GM19240 (cell line): Measurements from ENCODE around the gene PACS2.
"Not testable (repeated sequence)": the region's sequence is repeated elsewhere in the genome, so short reads cannot be mapped to it uniquely, and the experiment has no call there.

Experiments used
- DNase-seq: peaks from one replicate; pipeline ENCODE4 v3.0.0; 2011; ENCODE audit warnings: low spot score; ENCODE audit not compliant: insufficient read length

The PACS2 gene

DNA sequence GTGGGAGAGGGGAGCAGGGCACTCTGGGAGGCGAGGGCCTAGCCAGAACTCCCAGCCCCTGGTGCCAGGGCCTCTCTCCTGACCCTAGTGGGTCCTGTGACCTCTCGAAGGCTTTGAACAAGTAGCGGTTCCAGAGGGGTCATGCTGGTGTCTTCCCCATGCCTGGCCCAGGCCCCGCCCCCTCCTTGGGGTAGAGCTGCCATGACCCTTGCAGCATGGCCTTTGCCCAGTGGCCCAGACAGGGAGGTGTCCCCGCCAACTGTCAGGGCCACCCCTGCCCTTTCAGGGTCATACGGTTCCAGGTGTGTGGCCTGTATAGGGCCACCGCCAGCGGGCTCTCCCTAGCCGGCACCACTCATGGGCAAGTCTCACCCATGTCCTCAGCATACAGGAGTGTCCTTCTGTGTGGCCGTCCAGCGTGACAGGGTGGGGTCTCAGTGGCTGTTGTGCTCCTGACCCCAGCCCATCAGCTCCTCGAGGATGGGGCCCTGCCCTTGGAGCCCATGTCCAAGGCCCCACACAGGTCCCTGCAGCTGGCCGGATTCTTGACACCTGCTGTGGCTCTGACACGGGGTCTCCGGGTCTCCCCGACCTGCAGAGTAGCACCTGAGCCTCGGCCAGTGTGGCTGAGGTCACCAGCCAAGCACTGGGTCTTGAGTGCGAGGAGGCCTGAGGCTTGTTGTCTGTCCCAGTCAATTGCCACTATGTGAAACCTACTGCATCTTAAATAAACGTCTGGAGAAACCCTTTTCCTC lies 34.6 kb downstream of the PACS2 start:
- no peak for DNase-seq

GRCh38 chr14:105349992-105350391 lies 35.4 kb downstream of the PACS2 start:
- DNase-seq, result no peak

- DNase-seq, result no peak
Observed at GRCh38 chr14:105350450-105351244, 36.1 kb downstream of the PACS2 start.

- no peak for DNase-seq
Observed at GRCh38 chr14:105351410-105351809, 36.9 kb downstream of the PACS2 start.

- peak; percentile 98 for DNase-seq
Observed at GRCh38 chr14:105351920-105352851, 37.6 kb downstream of the PACS2 start.

- DNase-seq, result no peak
Observed at GRCh38 chr14:105353136-105353535, 38.6 kb downstream of the PACS2 start.

- no peak for DNase-seq
Observed at GRCh38 chr14:105354541-105354940, 40.0 kb downstream of the PACS2 start.

DNA sequence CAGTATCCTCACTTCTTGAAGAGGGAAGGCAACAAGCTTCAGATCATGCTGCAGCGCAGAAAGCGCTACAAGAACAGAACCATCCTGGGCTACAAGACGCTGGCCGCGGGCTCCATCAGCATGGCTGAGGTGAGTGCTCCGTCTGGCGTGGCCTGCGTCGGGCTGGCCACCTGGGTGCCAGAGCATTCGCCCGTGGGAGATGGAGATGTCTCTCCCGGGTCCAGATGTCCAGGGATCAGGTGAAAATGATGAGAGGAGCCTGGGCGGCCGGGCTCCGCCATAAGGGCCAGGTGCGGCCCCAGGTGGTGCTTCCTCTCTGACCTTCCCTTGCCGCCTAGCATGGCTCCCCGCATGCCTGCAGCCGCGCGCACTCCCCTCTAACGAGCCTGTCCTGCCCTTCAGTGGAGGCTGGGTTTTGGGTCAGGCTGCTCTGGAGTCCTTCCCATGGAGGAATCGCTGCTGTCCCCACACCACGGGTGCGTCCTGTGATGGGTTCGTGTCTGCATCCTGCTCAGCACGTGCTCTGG lies 40.6 kb downstream of the PACS2 start:
- DNase-seq, result no peak

DNA sequence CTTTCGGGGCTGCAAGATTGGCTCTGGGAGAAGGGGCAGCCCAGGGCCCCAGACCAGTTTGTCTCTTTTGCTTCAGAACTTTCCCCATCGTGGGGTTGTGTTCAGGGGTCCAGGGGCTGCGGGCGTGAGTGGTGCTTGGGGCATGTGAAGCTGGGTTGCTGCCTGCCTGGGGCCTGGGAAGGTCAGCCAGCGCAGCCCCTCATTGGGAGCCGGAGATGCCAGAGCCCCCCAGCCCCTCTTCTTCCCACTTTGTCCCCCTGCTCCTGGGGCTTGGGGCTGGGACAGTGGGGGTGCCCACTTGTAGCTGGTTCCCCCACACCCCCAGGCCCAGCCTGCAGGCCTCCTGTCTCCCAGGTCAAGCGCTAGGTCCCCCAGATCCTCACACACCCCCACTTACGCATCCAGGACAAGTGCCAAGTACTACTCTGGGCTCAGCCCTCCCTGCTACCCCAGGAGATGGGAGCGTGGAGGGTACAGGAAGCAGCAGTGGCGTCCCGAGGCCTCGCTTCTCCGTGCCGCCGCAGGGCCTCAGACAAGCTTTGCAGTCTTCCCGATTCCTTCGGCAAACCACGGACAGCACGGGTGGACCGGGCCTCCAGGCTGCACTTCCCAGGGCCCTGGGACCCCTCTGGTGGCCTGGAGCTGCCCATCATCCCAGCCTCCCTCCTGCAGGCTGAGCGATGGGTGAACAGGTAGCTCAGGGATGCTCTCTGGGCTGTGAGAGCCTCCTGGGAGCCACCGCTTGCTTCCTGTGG lies 41.5 kb downstream of the PACS2 start:
- no peak for DNase-seq

GRCh38 chr14:105356927-105357326 lies 42.4 kb downstream of the PACS2 start:
- DNase-seq, result no peak

DNA sequence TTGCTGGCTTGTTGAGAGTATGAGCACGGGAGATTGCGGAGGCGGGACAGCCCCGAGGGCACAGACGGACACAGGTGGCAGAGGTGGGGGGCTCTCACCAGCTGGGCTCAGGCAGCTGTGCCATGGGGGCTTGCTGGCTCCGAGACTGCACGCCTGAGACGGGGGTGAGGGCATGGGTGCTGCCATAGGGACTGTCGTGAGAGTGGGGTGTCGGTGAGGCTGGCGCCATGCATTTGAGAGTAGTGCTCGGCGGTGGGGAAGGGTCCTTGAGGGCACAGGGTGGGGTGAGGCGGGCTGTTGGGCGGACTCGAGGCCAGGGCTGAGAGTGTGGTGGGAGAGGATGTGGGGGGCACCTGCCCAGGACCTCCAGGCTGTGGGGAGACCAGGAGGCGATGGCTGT lies 43.1 kb downstream of the PACS2 start:
- DNase-seq, result no peak

DNA sequence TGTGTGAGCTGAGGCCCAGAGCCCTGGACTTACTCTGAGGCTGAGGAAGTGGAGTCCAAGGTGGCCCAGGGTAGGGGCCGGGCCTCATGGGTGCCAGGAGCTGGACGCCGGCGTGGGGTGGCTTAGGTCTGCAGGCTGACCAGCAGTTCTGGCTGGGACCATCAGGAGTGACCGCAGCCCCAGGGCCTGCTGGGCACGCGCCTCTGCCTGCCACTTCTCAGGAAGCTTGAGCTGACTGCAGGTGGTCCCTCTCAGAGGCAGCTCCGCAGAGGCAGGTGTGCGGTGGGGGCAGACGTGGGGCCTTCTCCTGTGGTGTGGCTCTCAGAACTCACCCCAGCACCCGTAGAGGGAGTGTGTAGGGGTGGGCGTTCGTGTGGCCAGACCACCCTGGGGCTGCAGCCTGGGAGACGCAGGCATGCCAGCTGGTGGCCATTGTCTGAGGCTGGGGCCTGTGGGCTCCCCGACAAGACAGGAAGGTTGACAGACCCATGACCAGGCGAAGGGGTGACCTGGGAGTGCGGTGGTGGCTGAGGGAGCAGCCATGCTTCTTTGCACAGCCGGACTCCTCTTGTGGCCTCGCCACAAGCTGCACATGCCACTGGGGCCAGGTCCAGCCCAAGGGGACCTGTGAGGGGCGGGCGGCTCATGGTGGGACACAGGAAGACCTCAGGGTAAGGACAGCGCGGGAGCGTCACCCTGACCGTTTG lies 43.7 kb downstream of the PACS2 start:
- no peak for DNase-seq

DNA sequence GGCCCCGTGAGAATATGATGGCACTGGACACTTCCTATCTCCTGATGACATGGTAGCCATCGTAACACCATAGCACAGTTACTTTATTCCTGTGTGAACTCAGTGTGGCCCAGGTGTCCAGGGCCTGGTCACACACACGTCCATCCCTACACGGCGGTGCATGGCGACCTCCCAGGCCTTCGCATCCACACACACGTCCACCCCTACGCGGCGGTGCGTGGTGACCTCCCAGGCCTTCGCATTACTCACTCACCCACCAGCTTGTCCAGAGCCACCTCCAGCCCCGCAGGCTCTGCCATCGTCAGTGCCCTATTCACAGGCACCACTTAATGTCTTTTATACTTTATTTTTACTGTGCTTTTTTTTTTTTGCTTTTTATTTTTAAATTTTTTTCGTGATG lies 44.4 kb downstream of the PACS2 start:
- no peak for DNase-seq

- DNase-seq, result not testable (repeated sequence)
Observed at GRCh38 chr14:105361412-105361811, 46.9 kb downstream of the PACS2 start.

DNA sequence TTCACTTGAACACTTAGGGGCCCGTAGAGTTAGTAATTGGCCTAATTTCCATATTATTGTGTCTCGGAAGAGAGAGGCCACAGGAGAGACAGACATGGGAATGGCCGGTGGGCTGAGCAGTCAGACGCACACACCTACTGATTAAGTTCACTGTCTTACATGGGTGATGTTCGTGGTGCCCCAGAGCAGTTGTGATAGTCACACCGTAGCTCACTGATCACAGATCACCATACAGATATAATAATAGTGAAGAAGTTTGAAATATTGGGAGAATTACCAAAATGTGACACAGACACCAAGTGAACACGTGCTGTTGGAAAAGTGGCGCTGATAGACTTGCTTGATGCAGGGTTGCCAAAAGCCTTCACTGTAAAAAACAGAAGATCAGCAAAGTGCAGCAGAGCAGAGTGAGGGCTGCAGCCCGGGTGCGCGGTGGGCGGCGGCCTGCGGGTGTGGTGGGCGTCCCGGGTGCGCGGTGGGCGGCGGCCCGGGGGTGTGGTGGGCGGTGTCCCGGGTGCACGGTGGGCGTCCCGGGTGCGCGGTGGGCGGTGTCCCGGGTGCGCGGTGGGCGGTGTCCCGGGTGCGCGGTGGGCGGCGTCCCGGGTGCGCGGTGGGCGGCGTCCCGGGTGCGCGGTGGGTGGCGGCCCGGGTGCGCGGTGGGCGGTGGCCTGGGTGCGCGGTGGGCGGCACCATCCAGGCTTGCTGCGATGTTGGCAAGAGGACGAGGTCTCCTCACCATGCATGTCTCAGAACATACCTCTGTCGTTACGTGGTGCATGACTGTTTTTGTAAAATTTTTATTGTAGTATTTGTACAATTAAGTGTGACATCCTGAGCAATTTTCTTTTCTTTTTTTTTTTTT lies 49.5 kb downstream of the PACS2 start:
- no peak for DNase-seq

DNA sequence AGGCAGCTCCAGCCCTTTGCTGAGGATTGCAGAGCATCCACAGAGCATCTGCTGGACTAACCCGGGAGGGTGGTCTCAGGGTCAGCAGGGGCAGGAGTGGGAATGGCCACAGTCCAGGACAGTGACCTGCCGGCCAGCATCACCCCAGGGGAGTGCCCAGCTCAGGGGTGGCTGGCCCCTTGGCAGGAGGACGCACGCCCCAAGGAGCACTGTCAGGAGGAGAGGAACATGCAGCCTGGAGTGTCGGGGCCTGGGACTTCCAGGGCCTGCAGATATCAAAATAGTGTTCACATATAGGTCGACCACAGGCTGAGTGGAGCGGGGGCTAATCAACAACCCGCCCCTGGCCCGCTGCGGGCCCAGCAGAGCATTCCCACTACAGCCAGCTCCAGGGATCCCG lies 50.6 kb downstream of the PACS2 start:
- DNase-seq, result no peak

DNA sequence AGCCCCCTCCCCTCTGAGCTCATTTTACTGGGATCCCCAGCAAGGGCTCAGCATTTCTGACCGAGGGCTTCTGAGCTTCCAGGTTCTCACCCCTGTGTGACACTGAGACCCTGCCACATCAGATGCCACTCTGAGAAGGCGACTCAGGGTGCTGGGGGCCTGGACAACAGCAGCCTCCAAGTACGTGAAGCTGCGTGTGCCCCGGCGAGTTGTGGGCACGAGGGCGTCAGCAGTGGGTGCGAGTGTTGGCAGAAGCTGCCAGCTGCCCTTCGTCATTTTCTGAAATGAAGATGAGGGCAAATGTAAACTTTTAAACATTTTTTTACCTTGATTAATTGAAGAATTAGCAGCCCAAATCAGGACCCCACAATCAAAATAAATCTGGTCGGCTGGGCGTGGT lies 51.1 kb downstream of the PACS2 start:
- no peak for DNase-seq

DNA sequence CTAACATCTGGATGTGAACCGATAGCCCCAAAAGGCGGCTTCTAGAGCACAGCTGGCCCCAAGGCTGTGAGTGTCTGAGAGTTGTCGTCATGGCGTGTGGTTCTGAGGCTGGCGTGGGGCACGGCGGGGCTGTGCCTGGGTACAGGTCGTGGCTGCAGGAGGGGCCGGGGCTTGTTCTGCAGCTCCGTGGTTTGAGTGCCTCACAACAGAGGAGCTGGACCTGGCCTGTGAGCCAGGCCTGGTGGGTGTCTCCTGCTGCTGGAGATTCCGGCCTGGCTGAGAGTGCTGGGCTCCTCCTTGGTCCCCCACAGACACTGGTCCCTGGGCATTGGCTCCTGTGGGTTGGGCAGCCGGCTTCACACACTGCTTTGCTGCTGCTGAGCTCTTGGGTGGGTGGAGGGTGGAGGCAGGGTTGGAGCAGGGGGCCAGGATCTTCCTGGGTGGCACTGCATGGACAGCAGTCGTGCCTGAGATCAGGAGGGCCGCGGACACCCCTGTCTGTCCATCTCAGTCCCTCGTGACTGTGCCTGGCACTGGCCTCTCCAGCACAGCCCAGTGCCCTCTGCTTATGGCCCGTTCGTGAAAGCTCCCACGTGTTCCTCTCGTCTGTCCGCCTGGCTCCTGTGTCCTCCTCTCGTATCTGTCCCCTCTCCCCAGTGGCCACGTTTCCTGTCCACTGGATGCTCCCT lies 52.0 kb downstream of the PACS2 start:
- no peak for DNase-seq
